IPS DF 4.7 (cell line): Measurements from ENCODE around the gene RHCG.
"Not testable (repeated sequence)": the region's sequence is repeated elsewhere in the genome, so short reads cannot be mapped to it uniquely, and the experiment has no call there.

Source experiments
- DNase-seq: peaks from one replicate; pipeline ENCODE4 v3.0.0-alpha.2; 2013; ENCODE audit warnings: low spot score; ENCODE audit errors: extremely low read depth

The RHCG gene

GRCh38 chr15:89479173-89479572 lies 17.2 kb downstream of the RHCG start:
- DNase-seq = no peak

GRCh38 chr15:89477411-89478242 lies 18.8 kb downstream of the RHCG start:
- DNase-seq = no peak

GRCh38 chr15:89475661-89476060 lies 20.7 kb downstream of the RHCG start:
- no peak for DNase-seq

GRCh38 chr15:89472785-89473256 lies 23.6 kb downstream of the RHCG start:
- DNase-seq = peak; percentile 88

GRCh38 chr15:89469426-89470096 lies 26.8 kb downstream of the RHCG start:
- DNase-seq = no peak

GRCh38 chr15:89468813-89469212 lies 27.6 kb downstream of the RHCG start:
- DNase-seq = not testable (repeated sequence)

GRCh38 chr15:89463113-89463512 lies 33.3 kb downstream of the RHCG start:
- no peak for DNase-seq

- DNase-seq = no peak
Measured at GRCh38 chr15:89462198-89462912, 34.0 kb downstream of the RHCG start.

GRCh38 chr15:89461386-89461785 lies 35.0 kb downstream of the RHCG start:
- no peak for DNase-seq

GRCh38 chr15:89460048-89460447 lies 36.3 kb downstream of the RHCG start:
- DNase-seq = no peak

- no peak for DNase-seq
Measured at GRCh38 chr15:89459271-89460038, 36.9 kb downstream of the RHCG start.

- DNase-seq = no peak
Measured at GRCh38 chr15:89458440-89458839, 37.9 kb downstream of the RHCG start.

GRCh38 chr15:89457086-89457485 lies 39.3 kb downstream of the RHCG start:
- DNase-seq = no peak

- DNase-seq = no peak
Measured at GRCh38 chr15:89455535-89455934, 40.8 kb downstream of the RHCG start.

GRCh38 chr15:89452330-89452836 lies 44.0 kb downstream of the RHCG start:
- no peak for DNase-seq

- no peak for DNase-seq
Measured at GRCh38 chr15:89451846-89452245, 44.5 kb downstream of the RHCG start.

GRCh38 chr15:89450076-89451006 lies 46.0 kb downstream of the RHCG start:
- no peak for DNase-seq

GRCh38 chr15:89448825-89449224 lies 47.6 kb downstream of the RHCG start:
- DNase-seq = no peak

GRCh38 chr15:89447676-89448075 lies 48.7 kb downstream of the RHCG start:
- no peak for DNase-seq
